COR-L47 (cell line): ENCODE results near the gene CSF1.

Source experiments
- DNase-seq: peaks from one replicate; lab custom pipeline; 2025; lab: John Stamatoyannopoulos, UW

The CSF1 gene

DNA sequence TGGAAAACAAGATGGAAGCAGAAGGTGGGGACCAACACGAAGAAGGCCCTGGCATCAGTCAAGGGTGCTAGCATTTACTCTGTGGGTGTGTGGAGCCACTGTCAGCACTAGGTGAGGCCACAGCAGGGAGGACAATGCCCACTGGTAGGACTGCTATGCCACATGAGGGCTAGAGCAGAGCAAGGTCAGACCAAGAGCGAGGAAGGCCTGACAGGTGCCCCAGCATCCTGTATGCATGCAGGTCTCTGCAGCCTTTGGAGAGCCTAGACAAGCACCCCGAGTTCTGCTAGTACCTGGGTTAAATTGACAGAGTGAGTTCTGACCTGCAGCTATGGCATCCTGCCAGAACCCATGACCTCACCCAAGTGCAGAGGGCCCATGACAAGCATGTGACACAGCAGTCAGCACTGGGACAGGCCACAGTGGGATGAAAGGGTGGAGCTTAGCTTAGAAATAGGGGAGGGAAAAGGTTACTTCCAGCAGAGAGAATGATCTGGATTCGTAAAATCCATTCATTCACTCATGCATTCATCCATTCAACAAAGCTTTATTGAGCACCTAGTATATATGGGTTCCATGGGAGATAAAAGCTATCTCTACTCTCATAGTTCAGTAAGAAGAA lies 9.0 kb upstream of the CSF1 start:
- no peak for DNase-seq

GRCh38 chr1:109902204-109902985 lies 8.3 kb upstream of the CSF1 start:
- no peak for DNase-seq

GRCh38 chr1:109903376-109903930 lies 7.2 kb upstream of the CSF1 start:
- DNase-seq: no peak

- no peak for DNase-seq
Measured at GRCh38 chr1:109904105-109904817, 6.4 kb upstream of the CSF1 start.

- DNase-seq: no peak
Measured at GRCh38 chr1:109905491-109905890, 5.2 kb upstream of the CSF1 start.

- no peak for DNase-seq
Measured at GRCh38 chr1:109906160-109906838, 4.3 kb upstream of the CSF1 start.

- DNase-seq: no peak
Measured at GRCh38 chr1:109906839-109907180, 3.8 kb upstream of the CSF1 start.

DNA sequence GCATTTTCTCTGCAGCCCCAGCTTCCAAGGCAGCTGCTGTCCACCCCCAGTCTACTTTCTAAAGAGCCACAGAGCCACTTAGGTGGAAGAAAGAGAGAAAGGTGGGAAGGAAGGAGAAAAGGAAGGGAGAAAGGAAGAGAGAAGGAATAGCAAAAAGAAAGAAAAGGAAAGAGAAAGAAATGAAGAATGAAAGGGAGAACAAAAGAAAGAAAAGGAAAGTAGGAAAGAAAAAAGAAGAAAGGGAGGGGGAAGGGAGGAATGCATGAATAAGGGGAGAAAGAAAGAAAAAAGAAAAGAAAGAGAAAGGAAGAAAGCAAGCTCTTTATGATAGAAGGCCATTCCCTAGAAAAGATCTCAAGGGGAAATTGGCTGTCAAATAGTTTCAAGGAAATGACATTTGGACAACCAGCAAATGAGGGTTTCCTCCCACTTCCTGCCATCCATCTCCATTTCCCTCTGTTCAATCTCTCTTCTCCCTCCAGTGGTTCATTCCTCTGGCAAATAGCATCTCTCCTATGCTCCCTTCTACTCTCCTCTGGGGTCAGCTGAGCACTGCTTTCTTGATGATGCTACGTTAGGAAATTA lies 3.4 kb upstream of the CSF1 start:
- no peak for DNase-seq

- DNase-seq: no peak
Measured at GRCh38 chr1:109908836-109909235, 1.8 kb upstream of the CSF1 start.

- DNase-seq: no peak
Measured at GRCh38 chr1:109909561-109909960, 1.1 kb upstream of the CSF1 start.

DNA sequence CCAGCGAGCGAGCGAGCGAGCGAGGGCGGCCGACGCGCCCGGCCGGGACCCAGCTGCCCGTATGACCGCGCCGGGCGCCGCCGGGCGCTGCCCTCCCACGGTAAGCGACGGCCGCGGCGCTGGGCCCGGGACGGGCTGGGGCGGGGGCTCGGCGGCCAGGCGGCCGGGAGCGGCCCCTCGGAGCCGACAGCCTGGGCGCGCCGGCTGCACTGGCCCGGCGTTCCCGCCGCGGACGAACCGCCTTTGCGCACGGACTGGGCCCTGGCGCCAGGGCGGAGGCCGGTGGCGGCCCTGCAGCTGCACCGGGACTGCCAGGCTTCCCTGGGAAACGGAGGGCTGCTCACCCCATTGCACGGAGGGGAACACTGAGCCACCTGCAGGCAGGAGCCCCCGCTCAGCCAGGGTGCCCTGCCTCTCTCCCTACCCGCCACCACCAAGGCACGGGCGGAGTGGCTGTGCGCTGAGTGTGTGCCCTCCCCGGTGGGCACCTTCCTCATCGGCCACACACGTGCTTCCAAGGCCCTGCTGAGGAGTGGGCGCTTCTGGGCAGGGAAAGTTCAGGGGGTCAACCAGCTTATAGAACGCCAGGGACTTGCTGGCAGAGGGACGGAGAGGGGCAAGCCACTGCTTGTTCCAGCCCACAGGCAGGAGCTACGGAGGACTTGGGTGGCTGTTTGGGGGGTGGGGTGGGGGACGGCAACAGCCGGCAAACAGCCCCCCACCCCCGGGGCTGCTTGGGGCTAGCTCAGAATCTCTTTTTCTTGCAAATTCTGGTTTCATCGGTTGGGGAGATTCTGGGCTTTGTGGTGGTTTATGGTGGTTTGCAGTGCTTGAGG lies 532 bp downstream of the CSF1 start:
- no peak for DNase-seq

- no peak for DNase-seq
Measured at GRCh38 chr1:109912214-109912861, 1.7 kb downstream of the CSF1 start.

- no peak for DNase-seq
Measured at GRCh38 chr1:109912873-109913272, 2.2 kb downstream of the CSF1 start.

DNA sequence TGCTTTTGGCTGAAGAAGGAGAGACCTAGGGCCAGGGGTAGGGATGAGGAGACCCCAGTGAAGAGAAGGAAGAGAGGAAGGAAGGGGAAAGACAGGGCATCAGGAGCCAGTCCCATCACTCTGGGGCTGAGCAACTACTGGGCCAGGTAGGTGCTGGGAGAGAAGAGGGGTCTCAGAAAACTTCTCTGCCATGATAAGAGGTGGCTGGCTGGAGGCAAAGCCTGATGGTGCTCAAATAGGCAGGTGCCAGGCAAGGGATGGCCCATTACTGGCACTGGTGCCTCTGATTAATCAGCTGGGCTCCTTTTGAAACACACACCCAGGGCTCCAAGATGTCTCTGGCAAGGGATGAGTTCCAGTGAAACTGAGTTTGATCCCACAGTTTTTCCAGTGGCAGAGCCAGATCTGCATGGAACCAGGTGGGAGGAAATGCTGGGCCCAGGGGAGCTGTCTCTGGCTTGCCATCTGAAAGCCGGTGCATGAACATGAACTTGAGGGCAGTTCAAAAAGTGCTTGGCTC lies 2.8 kb downstream of the CSF1 start:
- DNase-seq: no peak

DNA sequence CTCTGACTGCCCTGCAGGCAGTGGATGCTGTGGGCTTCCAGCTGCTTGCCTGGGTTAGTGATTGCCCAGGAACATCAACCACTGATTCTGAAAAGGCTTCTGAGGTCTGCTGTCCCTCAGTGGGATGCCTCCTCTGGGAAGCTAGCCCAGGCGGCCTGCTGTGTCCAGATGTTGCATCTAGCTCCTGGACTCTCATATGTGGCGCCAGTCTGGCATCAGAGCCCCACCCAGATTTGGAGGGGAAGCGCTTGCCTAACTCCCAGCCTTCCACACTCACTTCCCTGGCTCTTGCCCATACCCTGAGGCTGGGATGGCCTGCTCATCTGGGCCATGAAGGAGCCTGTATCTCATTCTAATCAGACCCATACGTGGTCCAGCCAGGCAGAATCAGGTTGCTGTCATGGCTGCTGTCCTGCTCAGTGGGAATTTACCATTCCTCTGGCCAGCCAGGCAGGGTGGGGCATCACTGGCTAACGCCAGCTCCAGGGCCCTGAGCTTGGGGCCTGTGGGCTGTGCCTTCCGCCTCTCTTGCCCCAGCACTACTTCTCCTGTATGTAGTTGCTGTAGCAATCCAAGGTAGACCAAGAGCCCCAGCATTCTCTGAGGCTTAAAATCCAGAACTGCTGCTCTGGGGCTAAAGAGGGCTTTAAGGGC lies 4.1 kb downstream of the CSF1 start:
- DNase-seq: no peak

- DNase-seq: no peak
Measured at GRCh38 chr1:109917051-109917767, 6.6 kb downstream of the CSF1 start.

- no peak for DNase-seq
Measured at GRCh38 chr1:109917768-109918606, 7.3 kb downstream of the CSF1 start.

DNA sequence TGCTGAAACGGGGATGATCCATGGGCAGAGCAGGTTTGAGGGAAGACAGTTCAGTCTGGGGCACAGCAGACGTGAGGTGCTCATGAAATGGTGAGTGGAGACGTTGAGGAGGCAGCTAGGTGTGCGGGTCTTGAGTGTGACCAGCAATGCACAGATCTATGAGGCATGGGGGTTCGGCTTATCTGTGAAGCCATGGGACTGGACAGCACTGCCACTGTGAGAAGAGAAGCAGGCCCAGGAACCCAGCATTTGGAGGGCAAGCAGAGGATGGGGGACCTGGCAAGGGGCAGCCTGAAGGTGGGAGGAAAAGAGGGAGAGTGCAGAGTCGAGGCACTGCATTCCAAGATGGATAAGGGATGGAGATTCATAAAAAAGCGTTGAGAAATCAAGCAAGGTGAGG lies 8.0 kb downstream of the CSF1 start:
- DNase-seq: no peak
